ENCODE measurements around the gene MSANTD2.

Gene MSANTD2

GRCh38 chr11:124752471-124753102, 47.6 kb downstream of the MSANTD2 start:
- DNase-seq, result no peak

DNA sequence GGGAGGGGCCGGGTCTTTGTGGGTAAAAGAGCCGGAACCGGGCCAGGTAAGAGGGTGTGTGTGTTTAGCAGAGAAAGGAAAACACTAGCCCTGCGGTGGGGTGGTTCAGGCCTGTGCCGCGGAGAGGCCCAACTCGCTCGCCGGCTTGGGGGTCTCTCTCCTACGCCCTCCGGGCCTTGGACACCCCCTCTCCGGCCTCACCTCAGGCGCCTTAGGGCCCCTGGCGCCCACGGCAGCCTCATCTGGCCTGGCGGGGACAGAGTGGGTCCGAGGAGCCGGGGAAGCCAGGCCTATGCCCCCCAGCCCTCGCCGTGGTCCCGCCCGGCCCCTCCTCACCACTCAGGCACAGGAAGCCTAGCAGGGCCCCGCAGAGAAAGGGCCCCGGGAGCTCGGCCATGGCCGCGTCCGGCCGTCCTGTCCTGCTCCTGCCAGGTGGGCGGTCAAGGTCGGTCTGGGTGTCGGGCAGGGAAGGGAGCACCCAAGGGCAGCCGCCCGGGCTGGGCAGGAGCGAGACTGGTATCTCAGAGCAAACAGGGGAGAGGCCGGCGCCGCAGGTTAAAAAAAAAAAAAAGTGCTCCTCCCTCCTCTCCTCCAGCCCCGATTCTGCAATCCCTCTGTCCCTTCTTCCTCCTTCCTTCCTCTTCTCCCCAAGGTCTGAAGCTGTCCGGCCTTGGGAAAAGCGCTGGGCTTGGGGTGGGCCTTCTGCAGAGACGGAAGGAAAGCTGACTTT, 48.3 kb downstream of the MSANTD2 start, which contains the start of gene VSIG2:
Gene VSIG2, minus strand, starts transcription at position 515 of the 730 bp plus-strand sequence. Its CDS starts 118 bp downstream, at position 397.
- DNase-seq, result no peak

- DNase-seq, result peak; percentile 15
Observed at GRCh38 chr11:124751391-124751740, 48.8 kb downstream of the MSANTD2 start.

DNA sequence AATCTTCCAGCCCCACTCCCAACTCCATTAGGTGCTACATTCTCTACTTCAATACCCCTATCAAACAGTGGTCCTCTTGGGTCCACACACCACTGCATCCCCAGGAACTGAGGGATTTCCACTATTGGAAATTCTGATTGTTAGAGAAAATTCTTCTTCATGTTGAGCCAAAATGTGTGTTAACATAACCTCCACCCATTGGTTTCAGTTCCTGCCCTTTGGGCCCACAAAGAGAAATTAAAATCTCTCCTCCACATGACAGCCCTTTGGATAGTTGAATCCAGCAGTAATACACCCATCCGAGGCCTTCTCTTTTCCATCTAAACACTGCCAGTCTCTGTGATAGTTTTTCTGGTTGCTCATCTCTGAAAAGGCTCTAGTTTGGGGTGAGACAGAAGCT, 50.3 kb downstream of the MSANTD2 start:
- no peak for DNase-seq

DNA sequence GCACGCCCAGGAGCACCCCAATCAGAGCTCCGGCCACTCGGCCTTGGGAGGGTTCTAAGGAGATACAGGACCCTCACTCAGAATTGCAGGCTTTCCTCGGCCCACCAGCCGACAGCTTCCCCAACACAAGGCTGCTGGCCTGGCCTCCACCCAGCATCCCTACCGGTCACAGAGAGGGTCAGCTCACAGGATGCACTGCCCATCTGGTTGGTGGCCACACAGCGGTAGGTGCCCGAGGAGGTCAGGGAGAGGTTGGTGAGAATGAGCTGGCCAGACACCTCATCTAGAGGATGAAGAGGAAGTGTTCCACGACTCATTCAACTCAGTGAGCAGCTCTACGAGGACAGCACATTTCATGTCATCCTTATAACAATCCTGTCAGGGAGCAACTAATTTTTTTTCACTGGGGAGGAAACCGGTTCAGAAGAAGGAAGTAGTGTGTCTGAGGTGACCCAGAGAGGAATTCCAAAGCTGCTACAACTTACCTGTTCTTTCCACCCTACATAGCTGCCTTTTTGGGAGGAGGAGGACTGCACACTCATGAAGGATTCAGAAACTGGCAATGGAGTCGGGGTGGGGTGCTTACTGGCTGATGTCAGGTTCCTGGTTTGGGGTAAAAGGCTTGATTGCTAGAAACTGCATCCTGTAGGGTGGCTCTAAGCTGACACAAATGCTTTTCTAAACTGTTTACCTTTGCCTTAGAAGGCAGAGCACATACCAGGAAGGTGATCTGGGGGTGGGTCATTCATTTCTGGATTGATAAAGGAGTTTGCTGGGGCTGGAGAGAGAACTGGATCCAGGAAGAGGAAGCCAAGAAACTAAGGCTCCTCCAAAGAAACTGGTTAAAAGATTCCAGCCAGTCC, 51.5 kb downstream of the MSANTD2 start:
- DNase-seq, result no peak

GRCh38 chr11:124748100-124748418, 52.1 kb downstream of the MSANTD2 start:
- DNase-seq, result no peak

DNA sequence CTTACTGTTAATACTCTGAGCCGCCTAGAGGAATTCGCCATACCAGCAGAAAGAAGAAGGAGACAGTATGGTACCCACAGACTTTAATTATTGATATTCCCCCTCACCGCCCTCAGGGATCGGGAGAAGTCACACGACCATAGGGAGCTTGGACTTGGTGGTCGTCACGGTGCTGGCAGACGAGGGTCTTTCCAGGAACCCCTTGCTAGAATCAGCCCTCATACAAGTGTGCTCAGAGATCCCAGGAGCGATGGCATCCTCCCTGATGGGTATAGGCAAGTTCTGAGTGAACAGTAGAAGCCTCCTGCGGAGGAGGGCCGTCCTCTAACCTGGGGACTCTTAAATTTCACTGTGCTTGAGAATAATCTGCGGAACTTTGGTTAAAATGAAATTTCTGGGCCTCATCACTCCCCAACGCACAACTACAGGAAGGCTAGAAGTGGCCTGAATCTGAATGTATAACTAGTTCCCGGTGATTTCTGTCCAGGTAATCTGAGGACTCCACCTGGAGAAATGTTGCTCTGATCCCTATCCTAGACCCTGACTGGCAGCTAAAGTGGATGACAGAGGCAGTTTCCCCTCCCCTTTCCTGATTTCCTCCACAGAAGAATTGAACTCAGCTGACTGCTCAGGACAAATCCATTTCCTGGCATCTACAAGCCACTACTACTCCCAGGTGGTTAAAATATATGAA, 52.7 kb downstream of the MSANTD2 start:
- DNase-seq, result no peak

DNA sequence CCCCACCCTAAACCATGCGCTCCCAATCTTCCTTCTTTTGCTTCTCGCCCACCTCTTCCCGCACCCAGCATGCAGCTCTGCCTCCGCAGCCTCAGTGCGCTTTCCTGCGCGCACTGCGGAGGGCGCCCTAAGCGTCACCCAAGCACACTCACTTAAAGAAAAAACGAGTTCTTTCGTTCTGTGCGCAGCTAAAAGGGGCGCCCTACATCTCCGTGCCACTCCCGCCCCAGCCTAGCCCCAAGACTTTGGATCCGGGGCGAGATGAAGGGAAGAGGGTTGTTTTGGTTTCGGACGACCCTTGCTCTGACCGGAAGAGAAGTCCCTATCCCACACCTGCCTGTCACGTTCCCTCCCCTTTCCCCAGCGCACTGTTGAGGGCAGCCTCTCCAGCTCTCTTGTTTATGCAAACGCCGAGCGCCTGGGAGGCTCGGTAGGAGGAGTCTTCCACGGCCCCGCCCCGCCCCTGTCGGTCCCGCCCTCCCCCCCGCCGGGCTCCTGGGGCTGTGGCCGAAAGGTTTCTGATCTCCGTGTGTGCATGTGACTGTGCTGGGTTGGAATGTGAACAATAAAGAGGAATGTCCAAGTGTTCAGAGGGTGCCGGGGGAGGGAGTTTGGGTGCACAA, 53.5 kb downstream of the MSANTD2 start:
- peak; percentile 88 for DNase-seq

- DNase-seq, result peak; percentile 59
Observed at GRCh38 chr11:124745835-124746620, 54.2 kb downstream of the MSANTD2 start.

- no peak for DNase-seq
Observed at GRCh38 chr11:124745270-124745834, 54.9 kb downstream of the MSANTD2 start.

GRCh38 chr11:124743050-124743449, 57.2 kb downstream of the MSANTD2 start:
- DNase-seq, result no peak

DNA sequence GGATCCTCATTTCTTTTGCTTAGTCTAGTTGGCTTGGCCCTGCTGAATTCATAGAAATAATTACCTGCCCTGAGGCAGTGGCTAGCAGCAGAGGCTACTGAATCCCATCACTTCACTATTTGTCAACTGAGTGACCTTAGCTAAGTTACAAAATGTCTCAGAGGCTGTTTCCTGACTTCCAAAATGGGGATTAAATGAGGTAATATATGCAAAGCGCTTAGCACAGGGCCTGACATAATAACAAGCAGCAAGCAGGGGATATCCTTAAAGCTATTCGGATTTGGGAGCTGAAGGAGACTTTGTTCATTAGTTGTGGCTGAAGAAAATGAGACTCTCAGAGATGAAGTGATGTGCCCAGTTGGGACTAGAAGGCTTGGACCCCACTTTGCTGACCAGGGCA, 57.7 kb downstream of the MSANTD2 start:
- no peak for DNase-seq

DNA sequence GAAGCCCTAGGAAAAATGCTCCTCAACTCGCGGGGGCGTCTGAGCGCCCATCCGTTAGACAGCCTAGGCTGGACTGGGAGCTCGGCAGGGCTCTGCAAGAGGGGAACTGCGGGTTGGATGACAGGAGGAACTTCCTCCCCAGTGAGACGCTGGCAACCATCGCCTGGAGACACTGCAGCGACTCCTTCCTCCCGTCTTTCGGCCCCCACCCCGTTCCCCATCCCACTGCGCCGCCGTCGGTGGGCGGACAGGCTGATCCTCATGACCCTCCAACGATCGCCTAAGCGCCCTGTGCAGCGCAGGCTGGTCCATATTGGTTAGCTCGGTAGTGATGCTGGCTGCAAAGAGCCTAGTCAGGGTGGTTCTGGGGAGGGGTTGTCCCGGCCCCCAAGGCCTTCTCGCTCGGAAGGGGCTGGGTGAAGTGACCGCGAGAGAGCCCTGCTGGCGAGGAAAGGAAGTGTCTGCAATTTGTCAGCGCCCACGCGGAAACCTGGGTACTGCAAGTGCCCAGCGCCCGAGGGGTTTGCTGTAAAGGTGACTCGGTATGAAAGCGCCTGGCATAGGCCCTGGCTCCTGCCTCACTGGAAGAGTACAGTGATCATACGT, 59.8 kb downstream of the MSANTD2 start:
- DNase-seq, result peak; percentile 67

- DNase-seq, result peak; percentile 90
Observed at GRCh38 chr11:124739479-124740276, 60.5 kb downstream of the MSANTD2 start, which contains the start of gene NRGN. TSS of gene NRGN (plus strand) at chr11:124739942. CDS start at chr11:124740085, 143 bp downstream.

DNA sequence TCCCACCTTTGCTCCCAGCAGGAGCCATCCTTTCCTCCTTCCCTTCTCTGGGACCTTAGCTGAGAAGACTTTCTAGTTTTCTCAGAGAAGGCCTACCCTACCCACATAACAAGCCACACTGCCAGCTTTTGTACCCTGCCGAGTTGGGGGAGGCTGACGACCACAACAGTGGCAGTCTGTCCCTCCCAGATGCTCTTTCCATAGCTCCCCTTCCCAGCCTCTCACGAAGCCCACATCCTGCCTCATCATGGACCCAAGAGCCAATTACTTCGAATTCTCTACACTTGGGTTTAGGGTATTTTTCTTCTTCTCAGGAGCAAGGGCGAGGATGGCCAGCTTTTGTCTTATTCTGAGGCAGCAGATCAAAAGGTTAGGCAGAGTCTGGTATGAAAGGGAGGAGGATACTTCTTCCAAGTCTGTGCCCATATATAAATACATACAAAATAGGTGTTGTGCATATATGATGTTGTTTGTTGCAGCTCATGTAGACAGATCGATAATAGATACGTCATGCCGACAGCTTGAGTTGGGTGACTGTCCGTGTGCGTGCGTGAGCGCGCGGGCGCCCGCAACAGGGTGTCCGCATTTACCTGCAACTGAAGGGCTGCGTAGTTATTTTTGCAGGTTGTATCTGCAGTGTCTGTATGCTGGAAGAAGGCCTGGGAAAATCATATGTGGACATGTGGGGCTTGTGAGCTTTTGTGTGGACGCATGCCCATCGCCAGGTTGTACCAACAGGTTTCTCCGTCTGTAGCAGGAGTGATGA, 61.3 kb downstream of the MSANTD2 start:
- DNase-seq, result no peak

DNA sequence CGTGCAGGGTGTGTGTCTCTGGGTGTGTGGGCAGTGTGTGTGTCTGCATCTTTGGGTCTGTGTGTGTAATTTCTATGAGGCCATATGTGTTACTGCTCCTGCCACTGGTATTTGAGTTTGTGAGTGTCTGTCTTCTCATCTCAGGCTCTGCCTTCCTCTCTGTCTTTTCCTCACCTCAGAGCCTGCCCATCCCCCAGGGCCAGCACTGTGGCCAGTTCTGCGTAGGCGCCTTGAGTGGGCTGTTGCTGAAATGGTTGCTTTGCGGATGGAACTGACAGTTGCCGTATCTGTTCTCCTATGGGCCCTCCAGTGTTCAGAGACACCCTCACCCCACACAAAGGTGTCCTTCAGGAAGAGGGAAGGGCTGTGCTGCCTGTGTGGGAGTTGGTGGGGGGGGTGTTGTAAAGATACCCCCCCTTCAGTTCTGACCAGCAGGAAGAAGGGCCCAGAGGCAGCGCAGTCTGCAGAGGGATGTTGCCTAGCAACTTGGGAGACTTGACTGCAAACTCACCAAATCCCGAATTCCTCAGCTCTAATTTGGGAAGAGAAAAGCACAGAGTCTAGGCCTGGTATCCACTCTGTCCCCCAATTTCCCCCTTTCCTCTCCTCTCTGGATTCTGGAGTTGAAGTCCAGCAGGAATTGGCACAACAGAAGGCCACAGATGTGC, 62.4 kb downstream of the MSANTD2 start:
- no peak for DNase-seq

DNA sequence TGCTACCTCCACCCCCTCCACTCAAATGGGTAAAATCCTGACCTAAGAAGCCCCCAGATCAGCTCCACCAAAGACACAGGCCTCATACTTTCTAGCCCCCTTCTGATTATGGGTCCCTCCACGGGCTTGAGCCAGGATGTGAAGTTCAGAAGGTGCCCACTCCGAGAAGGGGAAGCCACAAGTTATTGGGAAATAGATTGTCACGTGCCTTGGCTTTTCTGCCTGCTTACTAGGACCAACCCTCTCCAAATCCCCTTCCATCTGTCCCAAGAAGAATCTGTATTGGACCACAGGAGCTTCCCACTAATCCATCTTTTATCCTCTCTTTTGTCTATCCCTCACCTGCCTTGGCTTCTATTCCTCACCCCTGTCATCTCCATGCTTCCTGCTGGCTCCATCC, 63.5 kb downstream of the MSANTD2 start:
- DNase-seq, result no peak

DNA sequence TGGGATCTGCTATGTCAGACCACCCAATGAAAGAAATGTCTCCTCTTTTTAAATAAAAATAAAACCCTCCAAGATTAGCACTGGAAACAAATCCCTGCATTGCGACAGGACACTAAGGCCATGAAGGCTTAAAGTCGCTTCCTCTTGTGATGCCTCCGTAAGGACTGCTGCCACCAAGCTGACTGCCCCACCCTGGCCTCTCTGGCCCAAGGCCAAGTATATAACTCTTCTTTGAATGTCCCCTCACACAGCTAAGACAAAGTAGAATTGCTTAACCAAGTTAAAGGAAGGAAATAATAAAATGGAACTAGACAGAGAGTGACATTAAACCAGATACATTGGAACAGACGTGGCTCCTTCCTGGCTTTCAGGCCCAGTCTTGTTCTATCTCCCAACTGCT, 68.0 kb downstream of the MSANTD2 start:
- DNase-seq, result no peak

GRCh38 chr11:124729571-124729970, 70.6 kb downstream of the MSANTD2 start:
- DNase-seq, result no peak
